ENCODE data around the gene PRKN.

PRKN gene

DNA sequence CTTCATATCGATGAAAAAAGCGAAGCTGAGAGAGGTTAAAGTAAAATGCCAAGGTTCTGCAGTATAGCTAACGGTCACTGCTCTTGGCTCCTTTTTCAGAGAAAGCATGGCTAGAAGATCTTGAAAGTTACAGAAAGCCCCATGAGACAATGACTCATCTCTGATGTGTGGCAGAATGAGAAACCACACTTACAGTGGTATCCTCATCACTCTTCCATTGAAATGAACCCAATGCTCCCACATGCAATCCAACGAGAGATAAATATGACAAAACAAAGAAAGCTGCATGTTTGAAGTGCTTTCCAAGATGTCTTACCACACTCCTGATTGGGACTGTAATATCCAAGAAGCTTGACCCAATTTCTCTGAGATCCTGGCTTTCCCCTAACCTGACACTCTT is 694.9 kb downstream of the PRKN start (continued):
- TF ChIP-seq ARNTL (CRISPR knock-in tag; IDR thresholded peaks at IDR 0.05; ENCODE audit: borderline replicate concordance, low read depth) (no peak), OSR1 (CRISPR knock-in tag; IDR thresholded peaks at IDR 0.05) (no peak), RARB (CRISPR knock-in tag; IDR thresholded peaks at IDR 0.05) (no peak), ZFP30 (CRISPR knock-in tag; IDR thresholded peaks at IDR 0.05) (no peak), ZC3H10 (CRISPR knock-in tag; IDR thresholded peaks at IDR 0.05) (no peak), GLIS3 (CRISPR knock-in tag; IDR thresholded peaks at IDR 0.05) (no peak), ESRRG (CRISPR knock-in tag; IDR thresholded peaks at IDR 0.05) (no peak)
- TF ChIP-seq, protein P1, sequence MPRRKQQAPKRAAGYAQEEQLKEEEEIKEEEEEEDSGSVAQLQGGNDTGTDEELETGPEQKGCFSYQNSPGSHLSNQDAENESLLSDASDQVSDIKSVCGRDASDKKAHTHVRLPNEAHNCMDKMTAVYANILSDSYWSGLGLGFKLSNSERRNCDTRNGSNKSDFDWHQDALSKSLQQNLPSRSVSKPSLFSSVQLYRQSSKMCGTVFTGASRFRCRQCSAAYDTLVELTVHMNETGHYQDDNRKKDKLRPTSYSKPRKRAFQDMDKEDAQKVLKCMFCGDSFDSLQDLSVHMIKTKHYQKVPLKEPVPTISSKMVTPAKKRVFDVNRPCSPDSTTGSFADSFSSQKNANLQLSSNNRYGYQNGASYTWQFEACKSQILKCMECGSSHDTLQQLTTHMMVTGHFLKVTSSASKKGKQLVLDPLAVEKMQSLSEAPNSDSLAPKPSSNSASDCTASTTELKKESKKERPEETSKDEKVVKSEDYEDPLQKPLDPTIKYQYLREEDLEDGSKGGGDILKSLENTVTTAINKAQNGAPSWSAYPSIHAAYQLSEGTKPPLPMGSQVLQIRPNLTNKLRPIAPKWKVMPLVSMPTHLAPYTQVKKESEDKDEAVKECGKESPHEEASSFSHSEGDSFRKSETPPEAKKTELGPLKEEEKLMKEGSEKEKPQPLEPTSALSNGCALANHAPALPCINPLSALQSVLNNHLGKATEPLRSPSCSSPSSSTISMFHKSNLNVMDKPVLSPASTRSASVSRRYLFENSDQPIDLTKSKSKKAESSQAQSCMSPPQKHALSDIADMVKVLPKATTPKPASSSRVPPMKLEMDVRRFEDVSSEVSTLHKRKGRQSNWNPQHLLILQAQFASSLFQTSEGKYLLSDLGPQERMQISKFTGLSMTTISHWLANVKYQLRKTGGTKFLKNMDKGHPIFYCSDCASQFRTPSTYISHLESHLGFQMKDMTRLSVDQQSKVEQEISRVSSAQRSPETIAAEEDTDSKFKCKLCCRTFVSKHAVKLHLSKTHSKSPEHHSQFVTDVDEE (CRISPR knock-in tag; IDR thresholded peaks at IDR 0.05) = no peak

DNA sequence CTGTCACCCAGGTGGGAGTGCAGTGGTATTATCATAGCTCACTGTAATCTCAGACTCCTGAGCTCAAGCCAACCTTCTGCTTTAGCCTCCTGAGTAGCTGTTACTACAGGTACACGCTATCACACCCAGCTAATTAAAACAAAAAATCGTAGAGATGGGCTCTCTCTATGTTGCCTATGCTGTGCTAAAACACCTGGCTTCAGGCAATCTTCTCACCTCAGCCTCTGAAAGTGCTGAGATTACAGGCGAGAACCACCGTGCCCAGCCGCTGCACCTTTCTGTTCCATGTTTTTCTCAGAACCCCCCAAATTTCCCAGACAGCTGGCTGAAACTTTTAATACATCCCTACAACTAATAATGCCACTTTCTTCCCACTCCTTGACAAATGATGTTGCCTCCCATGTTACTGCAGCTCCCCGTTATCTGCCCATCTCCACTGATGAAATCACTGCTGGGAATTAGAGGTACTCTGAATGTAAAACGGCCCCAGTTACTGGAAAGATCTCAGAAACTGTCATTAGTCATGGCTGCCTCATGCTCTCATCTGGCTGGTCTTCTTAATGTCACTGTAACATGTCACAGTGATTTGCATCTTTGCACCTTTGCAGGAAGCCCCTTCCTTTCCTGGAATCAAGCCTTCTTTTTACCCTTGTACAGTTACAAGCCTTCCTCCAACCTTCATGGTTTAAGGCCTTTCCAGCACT is 697.5 kb downstream of the PRKN start:
- TF ChIP-seq TOX (CRISPR knock-in tag; IDR thresholded peaks at IDR 0.05; ENCODE audit: borderline replicate concordance) (no peak), RARB (CRISPR knock-in tag; IDR thresholded peaks at IDR 0.05) (no peak), ISL1 (CRISPR knock-in tag; IDR thresholded peaks at IDR 0.05) (peak; percentile 76), ESRRG (CRISPR knock-in tag; IDR thresholded peaks at IDR 0.05) (no peak), ZNF8 (CRISPR knock-in tag; IDR thresholded peaks at IDR 0.05) (no peak), CSDC2 (CRISPR knock-in tag; IDR thresholded peaks at IDR 0.05) (no peak), BACH2 (CRISPR knock-in tag; IDR thresholded peaks at IDR 0.05; ENCODE audit: borderline replicate concordance) (no peak), GLIS3 (CRISPR knock-in tag; IDR thresholded peaks at IDR 0.05) (no peak), TCF4 (CRISPR knock-in tag; IDR thresholded peaks at IDR 0.05; ENCODE audit: borderline replicate concordance) (0 out of 2 replicates have a peak, but pooled peaks have one; percentile 32), ZNF565 (CRISPR knock-in tag; conservative IDR thresholded peaks at IDR 0.05; ENCODE audit: low read depth) (no peak), PPARA (CRISPR knock-in tag; IDR thresholded peaks at IDR 0.05; ENCODE audit: borderline replicate concordance) (no peak), ZFP30 (CRISPR knock-in tag; IDR thresholded peaks at IDR 0.05) (no peak), ZNF70 (CRISPR knock-in tag; IDR thresholded peaks at IDR 0.05) (no peak), ARNTL (CRISPR knock-in tag; IDR thresholded peaks at IDR 0.05; ENCODE audit: borderline replicate concordance, low read depth) (no peak), OSR1 (CRISPR knock-in tag; IDR thresholded peaks at IDR 0.05) (no peak), SNAI2 (CRISPR knock-in tag; IDR thresholded peaks at IDR 0.05) (no peak), ZFP3 (CRISPR knock-in tag; IDR thresholded peaks at IDR 0.05) (0 out of 2 replicates have a peak, but pooled peaks have one; percentile 15), ZC3H10 (CRISPR knock-in tag; IDR thresholded peaks at IDR 0.05) (no peak)
- TF ChIP-seq, protein P2, sequence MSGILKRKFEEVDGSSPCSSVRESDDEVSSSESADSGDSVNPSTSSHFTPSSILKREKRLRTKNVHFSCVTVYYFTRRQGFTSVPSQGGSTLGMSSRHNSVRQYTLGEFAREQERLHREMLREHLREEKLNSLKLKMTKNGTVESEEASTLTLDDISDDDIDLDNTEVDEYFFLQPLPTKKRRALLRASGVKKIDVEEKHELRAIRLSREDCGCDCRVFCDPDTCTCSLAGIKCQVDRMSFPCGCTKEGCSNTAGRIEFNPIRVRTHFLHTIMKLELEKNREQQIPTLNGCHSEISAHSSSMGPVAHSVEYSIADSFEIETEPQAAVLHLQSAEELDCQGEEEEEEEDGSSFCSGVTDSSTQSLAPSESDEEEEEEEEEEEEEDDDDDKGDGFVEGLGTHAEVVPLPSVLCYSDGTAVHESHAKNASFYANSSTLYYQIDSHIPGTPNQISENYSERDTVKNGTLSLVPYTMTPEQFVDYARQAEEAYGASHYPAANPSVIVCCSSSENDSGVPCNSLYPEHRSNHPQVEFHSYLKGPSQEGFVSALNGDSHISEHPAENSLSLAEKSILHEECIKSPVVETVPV (CRISPR knock-in tag; IDR thresholded peaks at IDR 0.05) = no peak
- TF ChIP-seq, protein P3, sequence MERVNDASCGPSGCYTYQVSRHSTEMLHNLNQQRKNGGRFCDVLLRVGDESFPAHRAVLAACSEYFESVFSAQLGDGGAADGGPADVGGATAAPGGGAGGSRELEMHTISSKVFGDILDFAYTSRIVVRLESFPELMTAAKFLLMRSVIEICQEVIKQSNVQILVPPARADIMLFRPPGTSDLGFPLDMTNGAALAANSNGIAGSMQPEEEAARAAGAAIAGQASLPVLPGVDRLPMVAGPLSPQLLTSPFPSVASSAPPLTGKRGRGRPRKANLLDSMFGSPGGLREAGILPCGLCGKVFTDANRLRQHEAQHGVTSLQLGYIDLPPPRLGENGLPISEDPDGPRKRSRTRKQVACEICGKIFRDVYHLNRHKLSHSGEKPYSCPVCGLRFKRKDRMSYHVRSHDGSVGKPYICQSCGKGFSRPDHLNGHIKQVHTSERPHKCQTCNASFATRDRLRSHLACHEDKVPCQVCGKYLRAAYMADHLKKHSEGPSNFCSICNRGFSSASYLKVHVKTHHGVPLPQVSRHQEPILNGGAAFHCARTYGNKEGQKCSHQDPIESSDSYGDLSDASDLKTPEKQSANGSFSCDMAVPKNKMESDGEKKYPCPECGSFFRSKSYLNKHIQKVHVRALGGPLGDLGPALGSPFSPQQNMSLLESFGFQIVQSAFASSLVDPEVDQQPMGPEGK (CRISPR knock-in tag; IDR thresholded peaks at IDR 0.05; ENCODE audit: borderline replicate concordance) = no peak
- TF ChIP-seq, protein P4, sequence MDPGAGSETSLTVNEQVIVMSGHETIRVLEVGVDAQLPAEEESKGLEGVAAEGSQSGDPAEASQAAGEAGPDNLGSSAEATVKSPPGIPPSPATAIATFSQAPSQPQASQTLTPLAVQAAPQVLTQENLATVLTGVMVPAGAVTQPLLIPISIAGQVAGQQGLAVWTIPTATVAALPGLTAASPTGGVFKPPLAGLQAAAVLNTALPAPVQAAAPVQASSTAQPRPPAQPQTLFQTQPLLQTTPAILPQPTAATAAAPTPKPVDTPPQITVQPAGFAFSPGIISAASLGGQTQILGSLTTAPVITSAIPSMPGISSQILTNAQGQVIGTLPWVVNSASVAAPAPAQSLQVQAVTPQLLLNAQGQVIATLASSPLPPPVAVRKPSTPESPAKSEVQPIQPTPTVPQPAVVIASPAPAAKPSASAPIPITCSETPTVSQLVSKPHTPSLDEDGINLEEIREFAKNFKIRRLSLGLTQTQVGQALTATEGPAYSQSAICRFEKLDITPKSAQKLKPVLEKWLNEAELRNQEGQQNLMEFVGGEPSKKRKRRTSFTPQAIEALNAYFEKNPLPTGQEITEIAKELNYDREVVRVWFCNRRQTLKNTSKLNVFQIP (CRISPR knock-in tag; IDR thresholded peaks at IDR 0.05; ENCODE audit: borderline replicate concordance, low read depth) = no peak
- TF ChIP-seq, protein P1 (CRISPR knock-in tag; IDR thresholded peaks at IDR 0.05) = no peak
- TF ChIP-seq, protein P5, sequence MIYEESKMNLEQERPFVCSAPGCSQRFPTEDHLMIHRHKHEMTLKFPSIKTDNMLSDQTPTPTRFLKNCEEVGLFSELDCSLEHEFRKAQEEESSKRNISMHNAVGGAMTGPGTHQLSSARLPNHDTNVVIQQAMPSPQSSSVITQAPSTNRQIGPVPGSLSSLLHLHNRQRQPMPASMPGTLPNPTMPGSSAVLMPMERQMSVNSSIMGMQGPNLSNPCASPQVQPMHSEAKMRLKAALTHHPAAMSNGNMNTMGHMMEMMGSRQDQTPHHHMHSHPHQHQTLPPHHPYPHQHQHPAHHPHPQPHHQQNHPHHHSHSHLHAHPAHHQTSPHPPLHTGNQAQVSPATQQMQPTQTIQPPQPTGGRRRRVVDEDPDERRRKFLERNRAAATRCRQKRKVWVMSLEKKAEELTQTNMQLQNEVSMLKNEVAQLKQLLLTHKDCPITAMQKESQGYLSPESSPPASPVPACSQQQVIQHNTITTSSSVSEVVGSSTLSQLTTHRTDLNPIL (CRISPR knock-in tag; IDR thresholded peaks at IDR 0.05; ENCODE audit: low read depth) = no peak
- no peak for ATAC-seq

All from SK-N-SH treated with all-trans-retinoic acid at 6 μM for 48 hours (cell line).